ENCODE results near the gene BMPR1B. TPM values are rescaled to one million over a fixed set of nuclear protein-coding genes. Genes with fewer than 3 reads are reported as not detected.

Gene BMPR1B
- total and polyA plus RNA-seq, 7 donors: 0.07 to 2.2 (median 1.8) TPM; not detected in 2

DNA sequence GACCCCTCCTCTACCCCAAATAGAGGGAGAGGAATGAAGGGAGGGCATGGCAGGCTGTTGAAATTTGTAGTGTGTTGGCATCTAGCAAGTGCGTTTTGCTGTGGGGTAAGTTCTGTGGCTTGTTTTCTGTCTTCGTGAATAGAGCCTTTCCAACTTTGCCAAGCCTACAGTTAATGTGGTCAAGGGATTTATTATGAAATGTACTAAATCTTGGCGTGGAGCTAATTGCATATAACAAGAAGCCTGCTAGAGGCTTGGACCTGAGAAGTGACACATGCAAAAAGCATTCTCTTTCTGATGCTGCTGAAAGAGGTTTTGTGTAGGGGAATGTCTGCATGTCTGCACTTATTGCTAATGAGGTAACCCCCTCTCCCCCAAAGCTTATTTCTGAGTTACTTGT lies 132.2 kb downstream of the BMPR1B start:
- WGBS, 2 donors: 65 to 71% methylated on average over 3 of the region's 3 CpGs
- Histone ChIP-seq H3K27ac (peak overlapping the region in 1 of 4 donors; percentile 54), H3K4me1 (no peaks in the 10 kb centered on the region), H3K9me3 (no peaks in the 10 kb centered on the region), H3K27me3 (no peaks in the 10 kb centered on the region), H3K4me3 (no peak overlapping the region), H3K36me3 (no peaks in the 10 kb centered on the region)
- intact Hi-C loops (cut with DNase I): no loop called here
- no peak for DNase-seq
- TF ChIP-seq, protein P1, sequence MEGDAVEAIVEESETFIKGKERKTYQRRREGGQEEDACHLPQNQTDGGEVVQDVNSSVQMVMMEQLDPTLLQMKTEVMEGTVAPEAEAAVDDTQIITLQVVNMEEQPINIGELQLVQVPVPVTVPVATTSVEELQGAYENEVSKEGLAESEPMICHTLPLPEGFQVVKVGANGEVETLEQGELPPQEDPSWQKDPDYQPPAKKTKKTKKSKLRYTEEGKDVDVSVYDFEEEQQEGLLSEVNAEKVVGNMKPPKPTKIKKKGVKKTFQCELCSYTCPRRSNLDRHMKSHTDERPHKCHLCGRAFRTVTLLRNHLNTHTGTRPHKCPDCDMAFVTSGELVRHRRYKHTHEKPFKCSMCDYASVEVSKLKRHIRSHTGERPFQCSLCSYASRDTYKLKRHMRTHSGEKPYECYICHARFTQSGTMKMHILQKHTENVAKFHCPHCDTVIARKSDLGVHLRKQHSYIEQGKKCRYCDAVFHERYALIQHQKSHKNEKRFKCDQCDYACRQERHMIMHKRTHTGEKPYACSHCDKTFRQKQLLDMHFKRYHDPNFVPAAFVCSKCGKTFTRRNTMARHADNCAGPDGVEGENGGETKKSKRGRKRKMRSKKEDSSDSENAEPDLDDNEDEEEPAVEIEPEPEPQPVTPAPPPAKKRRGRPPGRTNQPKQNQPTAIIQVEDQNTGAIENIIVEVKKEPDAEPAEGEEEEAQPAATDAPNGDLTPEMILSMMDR (IDR thresholded peaks at IDR 0.05): no peak

DNA sequence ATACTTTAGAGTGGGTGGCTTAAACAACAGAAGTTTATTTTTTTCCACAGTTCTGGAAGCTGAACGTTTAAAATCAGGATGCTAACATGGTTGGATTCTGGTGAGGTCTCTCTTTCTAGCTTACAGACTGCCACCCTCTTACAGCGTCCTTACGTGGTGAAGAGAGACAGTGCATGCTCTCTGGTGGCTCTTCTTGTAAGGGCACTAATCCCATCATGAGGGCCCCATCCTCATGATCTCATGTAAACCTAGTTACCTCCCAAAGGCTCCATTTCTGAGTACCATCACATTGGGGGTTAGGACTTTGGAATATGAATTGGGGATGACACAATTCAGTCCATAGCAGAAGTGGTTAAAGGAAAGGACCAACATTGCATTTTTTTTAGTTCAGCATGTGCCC lies 132.8 kb downstream of the BMPR1B start:
- no peak for DNase-seq
- H3K4me3 ChIP-seq: no peak overlapping the region
- TF ChIP-seq, protein P1 (IDR thresholded peaks at IDR 0.05): no peak
- TF ChIP-seq EP300 (IDR thresholded peaks at IDR 0.05) (no peak), POLR2AphosphoS5 (IDR thresholded peaks at IDR 0.05) (no peak), POLR2A (IDR thresholded peaks at IDR 0.05) (no peak)
- no peaks in the 10 kb centered on the region for H3K36me3 ChIP-seq
- H3K27ac ChIP-seq: no peak overlapping the region
- no peaks in the 10 kb centered on the region for H3K9me3 ChIP-seq
- intact Hi-C loops (cut with DNase I): no loop called here
- H3K27me3 ChIP-seq: no peaks in the 10 kb centered on the region
- WGBS, 2 donors: 91 to 92% methylated on average over 3 of the region's 3 CpGs
- no peaks in the 10 kb centered on the region for H3K4me1 ChIP-seq

DNA sequence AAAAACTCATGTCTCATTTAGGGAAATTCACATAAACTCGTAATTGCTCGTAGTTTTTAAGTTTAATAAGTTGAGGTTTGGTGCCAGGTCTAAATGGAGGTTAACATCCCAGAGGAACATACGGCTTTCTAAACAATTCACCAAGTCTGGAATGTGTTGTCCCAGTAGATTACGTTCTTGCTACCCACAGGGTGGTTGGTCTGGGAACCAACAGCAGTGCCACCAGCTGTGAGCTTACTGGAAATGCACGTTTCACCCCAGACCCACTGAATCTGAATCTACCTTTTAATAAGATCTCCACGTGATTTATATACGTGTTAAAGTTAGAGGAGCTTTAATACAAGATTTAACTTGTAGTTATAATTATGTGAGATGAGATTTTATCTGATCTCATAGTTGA lies 134.3 kb downstream of the BMPR1B start:
- TF ChIP-seq POLR2A (IDR thresholded peaks at IDR 0.05): no peak
- TF ChIP-seq EP300 (IDR thresholded peaks at IDR 0.05): no peak
- no peak for TF ChIP-seq POLR2AphosphoS5 (IDR thresholded peaks at IDR 0.05)
- TF ChIP-seq, protein P1 (IDR thresholded peaks at IDR 0.05): no peak
- 61 to 82% methylated on average over 7 of the region's 7 CpGs for WGBS, 2 donors
- Histone ChIP-seq H3K4me3 (no peak overlapping the region), H3K4me1 (no peaks in the 10 kb centered on the region), H3K27me3 (no peaks in the 10 kb centered on the region), H3K9me3 (no peaks in the 10 kb centered on the region), H3K36me3 (no peaks in the 10 kb centered on the region), H3K27ac (no peak overlapping the region)
- intact Hi-C loops (cut with DNase I): no loop called here
- no peak for DNase-seq

DNA sequence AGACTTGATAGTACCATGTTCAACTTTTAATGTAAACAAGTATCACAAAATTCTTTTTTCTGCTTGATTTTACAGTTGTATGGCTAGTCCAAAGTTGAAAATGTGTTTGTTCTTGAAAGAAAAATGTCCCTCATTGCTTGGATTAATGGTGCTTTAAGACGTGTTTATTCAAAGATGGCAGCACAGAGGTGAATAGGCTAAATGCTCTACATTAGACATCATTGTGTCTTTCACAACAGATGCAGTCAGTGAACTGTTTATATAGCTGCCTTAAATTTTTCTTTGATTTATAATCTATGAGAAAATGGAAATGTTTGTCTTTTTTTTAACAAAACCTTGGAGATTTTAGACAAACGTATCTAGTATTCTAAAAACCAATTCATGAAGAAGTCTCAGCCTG lies 137.3 kb downstream of the BMPR1B start:
- no peaks in the 10 kb centered on the region for H3K36me3 ChIP-seq
- intact Hi-C loops (cut with DNase I): no loop called here
- TF ChIP-seq POLR2AphosphoS5 (IDR thresholded peaks at IDR 0.05) (no peak), POLR2A (IDR thresholded peaks at IDR 0.05) (no peak), EP300 (IDR thresholded peaks at IDR 0.05) (no peak)
- TF ChIP-seq, protein P1 (IDR thresholded peaks at IDR 0.05): no peak
- H3K4me1 ChIP-seq: no peaks in the 10 kb centered on the region
- H3K4me3 ChIP-seq: no peak overlapping the region
- no peak overlapping the region for H3K27ac ChIP-seq
- 70 to 74% methylated on average over 2 of the region's 2 CpGs for WGBS, 2 donors
- no peaks in the 10 kb centered on the region for H3K27me3 ChIP-seq
- H3K9me3 ChIP-seq: no peaks in the 10 kb centered on the region
- DNase-seq: no peak

DNA sequence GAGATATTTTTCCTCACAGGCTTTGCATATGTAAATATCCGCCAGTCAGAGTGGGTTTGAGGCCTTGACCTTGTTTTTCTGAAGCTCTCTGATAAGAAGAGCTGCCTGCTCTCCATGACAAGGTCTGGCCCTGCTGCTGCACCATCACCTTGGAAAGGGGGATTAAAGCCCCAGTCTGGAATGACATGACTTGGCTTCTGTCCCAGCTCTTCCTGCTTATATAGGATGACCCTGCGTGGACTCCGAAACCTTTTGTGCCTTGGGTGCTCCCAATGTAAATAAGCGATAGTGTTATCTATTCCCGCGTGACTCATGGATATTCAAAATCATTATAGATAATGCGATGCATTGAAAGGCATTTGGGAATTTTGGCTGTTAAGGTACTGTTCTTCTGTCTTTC lies 139.3 kb downstream of the BMPR1B start:
- no peak for TF ChIP-seq EP300 (IDR thresholded peaks at IDR 0.05)
- TF ChIP-seq POLR2AphosphoS5 (IDR thresholded peaks at IDR 0.05): no peak
- no peak for TF ChIP-seq POLR2A (IDR thresholded peaks at IDR 0.05)
- TF ChIP-seq, protein P1 (IDR thresholded peaks at IDR 0.05): no peak
- 87 to 88% methylated on average over 7 of the region's 7 CpGs for WGBS, 2 donors

More for the DNA sequence above, 139.3 kb downstream of the BMPR1B start:
- Histone ChIP-seq H3K4me1 (no peaks in the 10 kb centered on the region), H3K9me3 (no peaks in the 10 kb centered on the region), H3K27me3 (no peaks in the 10 kb centered on the region), H3K27ac (no peak overlapping the region), H3K4me3 (no peak overlapping the region), H3K36me3 (no peaks in the 10 kb centered on the region)
- intact Hi-C loops (cut with DNase I): no loop called here
- no peak for DNase-seq
